HCT116 (cell line): ENCODE data around the gene TLCD3B. TPM values are rescaled to one million over a fixed set of nuclear protein-coding genes. Genes with fewer than 3 reads are reported as not detected.

Source experiments
- ATAC-seq: fragments of 200-7000 bp; cut with Tn5 transposase; 2 replicates; pipeline ENCODE4 v1.9.1; 2020; ENCODE audit warnings: mild to moderate bottlenecking, moderate library complexity
- BruUV-seq: library from RNA; stranded (reverse); fragments of 400-500 nt; replicated peaks from 2 replicates; lab custom pipeline; 2021; lab: Mats Ljungman, UMichigan
- CTCF ChIA-PET: fragments of 300-600 bp; sonication (Branson Sonifier 250); formaldehyde crosslinking; loops from one replicate; lab custom pipeline; 2021; ENCODE audit warnings: antibody characterized with exemption; lab: Charles Lee
- POLR2A ChIA-PET: fragments of 300-600, 350-600 bp; sonication (Branson Sonifier 250); formaldehyde crosslinking; loops from one replicate; lab custom pipeline; 2021; ENCODE audit warnings: antibody characterized with exemption; lab: Charles Lee
- RAD21 ChIA-PET, 2 experiments: fragments of 300-600 bp; sonication (Branson Sonifier 250); formaldehyde crosslinking; loops; one replicate each; lab custom pipeline; 2023; ENCODE audit warnings: low total read pairs in 2 of 2; ENCODE audit not compliant: uncharacterized antibody in 2 of 2, unreplicated experiment in 2 of 2, low non-redundant PET in 1 of 2; lab: Charles Lee
- DNase-seq: peaks from one replicate; pipeline ENCODE4 v3.0.0-alpha.2; 2010; ENCODE audit warnings: low read depth, low spot score
- H2AFZ ChIP-seq: fragments of 200-600 bp; shearing (Covaris generic), sonication (generic); 2 replicates; pipeline ENCODE4 v1.6.1; 2017; ENCODE audit warnings: low read depth, mixed run types, mixed read lengths, antibody characterized with exemption, low read length; ENCODE audit not compliant: poor library complexity, severe bottlenecking
- H3K27ac ChIP-seq: 2 replicates; pipeline ENCODE4 v1.5.1; 2012; ENCODE audit warnings: low read depth, low read length
- H3K27me3 ChIP-seq: fragments of 200-600 bp; sonication (generic); 2 replicates; pipeline ENCODE4 v1.6.1; 2016; ENCODE audit warnings: mixed run types, low read length, mixed read lengths; ENCODE audit not compliant: insufficient read depth
- H3K36me3 ChIP-seq, 2 experiments: fragments of 200-500 bp in 1 of 2; fragments of 200-600 bp in 1 of 2; sonication (Bioruptor generic) in 1 of 2; sonication (generic) in 1 of 2; 2 replicates each; pipeline versions ENCODE4 v1.5.1 to v1.6.1; 2014 to 2016; ENCODE audit warnings: low read length in 2 of 2, inconsistent platforms in 1 of 2, mixed read lengths in 1 of 2, mixed run types in 1 of 2; ENCODE audit not compliant: insufficient read depth in 2 of 2, control insufficient read depth in 1 of 2
- H3K4me1 ChIP-seq, 2 experiments: fragments of 200-600 bp in 1 of 2; sonication (generic) in 1 of 2; 2 replicates each; pipeline versions ENCODE4 v1.5.1 to v1.6.1; 2012 to 2017; ENCODE audit warnings: low read length in 2 of 2, inconsistent platforms in 1 of 2, mild to moderate bottlenecking in 1 of 2, mixed read lengths in 1 of 2, mixed run types in 1 of 2, moderate library complexity in 1 of 2; ENCODE audit not compliant: insufficient read depth in 2 of 2, control insufficient read depth in 1 of 2
- H3K4me2 ChIP-seq: fragments of 200-600 bp; sonication (generic); 2 replicates; pipeline ENCODE4 v1.6.1; 2017; ENCODE audit warnings: mixed run types, low read length, mixed read lengths
- H3K4me3 ChIP-seq, 2 experiments: fragments of 200-600 bp in 1 of 2; sonication (generic) in 1 of 2; replicated peaks in 1 of 2; 2 replicates each; pipeline ENCODE4 v1.5.1; 2011 to 2016; ENCODE audit warnings: low read length in 2 of 2, control low read depth in 1 of 2, low read depth in 1 of 2, mild to moderate bottlenecking in 1 of 2, mixed read lengths in 1 of 2, mixed run types in 1 of 2
- H3K79me2 ChIP-seq: fragments of 200-600 bp; sonication (generic); 2 replicates; pipeline ENCODE4 v1.6.1; 2017; ENCODE audit warnings: mild to moderate bottlenecking, mixed run types, low read length, moderate library complexity, mixed read lengths; ENCODE audit not compliant: insufficient read depth
- H3K9ac ChIP-seq: fragments of 200-600 bp; sonication (generic); 2 replicates; pipeline ENCODE4 v1.6.1; 2016; ENCODE audit warnings: low read length, mixed read lengths
- H3K9me2 ChIP-seq: fragments of 200-600 bp; sonication (generic), shearing (Covaris generic); 2 replicates; pipeline ENCODE4 v1.6.1; 2017; ENCODE audit warnings: mixed run types, mild to moderate bottlenecking, moderate library complexity; ENCODE audit not compliant: insufficient read depth
- H3K9me3 ChIP-seq, 2 experiments: fragments of 200-500 bp in 1 of 2; fragments of 200-600 bp in 1 of 2; sonication (Bioruptor generic) in 1 of 2; sonication (generic) in 1 of 2; 2 replicates each; pipeline ENCODE4 v1.6.1; 2014 to 2017; ENCODE audit warnings: low read length in 2 of 2, mixed read lengths in 2 of 2, inconsistent platforms in 1 of 2, low read depth in 1 of 2, mild to moderate bottlenecking in 1 of 2, mixed run types in 1 of 2, moderate library complexity in 1 of 2; ENCODE audit not compliant: control insufficient read depth in 1 of 2, insufficient read depth in 1 of 2
- H4K20me1 ChIP-seq: fragments of 200-600 bp; sonication (generic), shearing (Covaris generic); 2 replicates; pipeline ENCODE4 v1.6.1; 2017; ENCODE audit warnings: mixed run types, mild to moderate bottlenecking, moderate library complexity; ENCODE audit not compliant: insufficient read depth
- EZH2phosphoT487 ChIP-seq: fragments of 200-600 bp; IDR thresholded peaks from 2 replicates; pipeline ENCODE4 v1.6.1; 2018; ENCODE audit warnings: antibody characterized with exemption, borderline replicate concordance
- POLR2A ChIP-seq: IDR thresholded peaks from 2 replicates; pipeline ENCODE4 v1.7.0; 2011; ENCODE audit warnings: borderline replicate concordance; ENCODE audit not compliant: insufficient read depth, insufficient read length; ENCODE audit errors: extremely low read depth
- TCF7L2 ChIP-seq: IDR thresholded peaks from 2 replicates; pipeline ENCODE4 v1.7.0; 2011; ENCODE audit warnings: borderline replicate concordance, inconsistent platforms; ENCODE audit not compliant: insufficient read depth, insufficient read length; ENCODE audit errors: extremely low read depth
- ZFX ChIP-seq: fragments of 450-650 bp; IDR thresholded peaks from 2 replicates; pipeline ENCODE4 v1.6.1; 2017
- ZNF274 ChIP-seq: fragments of 200-500 bp; sonication (Bioruptor generic); IDR thresholded peaks from 2 replicates; pipeline ENCODE4 v1.6.1; 2014; ENCODE audit warnings: mild to moderate bottlenecking, low read depth, low read length, inconsistent platforms
- intact Hi-C: fragments of 100-400 bp; cut with micrococcal nuclease; formaldehyde crosslinking; loops from 2 replicates; pipeline ENCODE4 v1.10.0; 2022
- total RNA-seq: library from RNA; stranded (reverse); gene quantifications from one replicate; pipeline ENCODE4 v1.2.1, GENCODE V29; 2021; ENCODE audit not compliant: unreplicated experiment
- TF ChIP-seq, protein P1 (sequence below): IDR thresholded peaks from 2 replicates; pipeline ENCODE4 v1.6.1; 2012
- TF ChIP-seq, protein P2 (sequence below): IDR thresholded peaks from 2 replicates; pipeline ENCODE4 v1.6.1; 2011; ENCODE audit warnings: mild to moderate bottlenecking, low read length, moderate library complexity; ENCODE audit not compliant: insufficient replicate concordance; ENCODE audit errors: extremely low read depth
- TF ChIP-seq, protein P3 (sequence below): IDR thresholded peaks from 2 replicates; pipeline ENCODE4 v1.6.1; 2012

TLCD3B gene
- total RNA-seq, 1 experiment from 2014 or later, result 1.0 TPM

DNA sequence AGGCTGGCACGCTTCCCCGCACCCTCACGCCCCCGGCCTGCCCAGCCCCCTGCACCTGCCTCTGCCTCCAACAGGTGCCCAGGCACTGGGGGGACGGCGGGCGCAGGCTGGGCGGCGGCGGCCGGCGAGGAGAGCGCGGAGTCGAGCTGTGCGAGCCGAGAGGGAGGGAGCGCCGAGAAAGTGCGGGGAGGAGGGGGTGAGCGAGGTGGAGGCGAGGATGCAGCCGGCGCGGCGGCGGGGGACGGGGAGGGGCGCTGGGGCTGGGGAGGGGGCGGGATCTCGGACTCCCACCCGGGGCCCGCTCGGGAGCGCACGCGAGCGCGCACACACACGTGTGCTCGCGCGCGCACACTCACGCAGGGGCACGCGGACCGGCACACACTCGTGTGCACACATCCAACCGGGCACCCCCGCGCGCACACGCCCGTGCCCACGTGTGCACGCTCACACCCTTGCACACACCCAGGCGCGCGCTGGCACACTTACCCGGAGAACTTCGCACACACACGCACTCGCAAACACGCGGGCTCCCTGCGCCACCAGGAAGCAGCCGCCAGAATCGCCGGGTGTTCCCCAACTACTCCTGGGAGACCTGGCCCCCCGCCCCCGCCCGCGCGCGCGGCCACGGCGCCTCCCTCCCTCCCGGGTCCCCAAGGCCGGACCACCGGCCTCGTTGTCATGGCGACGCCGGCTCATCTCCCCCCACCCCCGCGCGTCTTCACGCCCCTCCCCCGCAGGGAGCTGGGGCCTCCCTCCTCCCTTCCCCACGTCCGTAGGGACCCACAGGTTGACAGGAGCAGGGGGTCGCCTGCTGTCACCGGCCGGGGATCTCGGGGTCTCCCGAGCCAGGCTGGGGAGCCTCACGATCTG lies 20.0 kb downstream of the TLCD3B start, which contains the start of gene DOC2A:
Gene DOC2A (minus strand): TSS at position 184 of the 870 bp plus-strand sequence. CDS start 805 bp downstream, outside the sequence.
- Histone ChIP-seq H3K4me1 (no peaks in the 10 kb centered on the region), H3K27me3 (no peaks in the 10 kb centered on the region), H3K9me3 (no peaks in the 10 kb centered on the region), H2AFZ (no peak within 1 kb of the TSS), H3K79me2 (no peaks in the 10 kb centered on the region), H3K4me3 (no peak within 1 kb of the TSS), H3K9ac (no peak within 1 kb of the TSS), H3K4me2 (no peak within 1 kb of the TSS), H3K9me2 (no peaks in the 10 kb centered on the region), H4K20me1 (no peaks in the 10 kb centered on the region), H3K27ac (no peak within 1 kb of the TSS), H3K36me3 (no peaks in the 10 kb centered on the region; a peak in 1 of 4 replicates)
- DNase-seq (no peak), ATAC-seq (no peak)
- ChIA-PET CTCF (no interaction called here), POLR2A (no interaction called here), RAD21 (no interaction called here)
- no peak for TF ChIP-seq TCF7L2
- no peak for TF ChIP-seq ZFX
- TF ChIP-seq, protein P1, sequence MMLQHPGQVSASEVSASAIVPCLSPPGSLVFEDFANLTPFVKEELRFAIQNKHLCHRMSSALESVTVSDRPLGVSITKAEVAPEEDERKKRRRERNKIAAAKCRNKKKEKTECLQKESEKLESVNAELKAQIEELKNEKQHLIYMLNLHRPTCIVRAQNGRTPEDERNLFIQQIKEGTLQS, result no peak
- no peak for TF ChIP-seq ZNF274
- TF ChIP-seq POLR2A, result no peak
- intact Hi-C loops, result no loop called here
- BruUV-seq, result no TSS peak

DNA sequence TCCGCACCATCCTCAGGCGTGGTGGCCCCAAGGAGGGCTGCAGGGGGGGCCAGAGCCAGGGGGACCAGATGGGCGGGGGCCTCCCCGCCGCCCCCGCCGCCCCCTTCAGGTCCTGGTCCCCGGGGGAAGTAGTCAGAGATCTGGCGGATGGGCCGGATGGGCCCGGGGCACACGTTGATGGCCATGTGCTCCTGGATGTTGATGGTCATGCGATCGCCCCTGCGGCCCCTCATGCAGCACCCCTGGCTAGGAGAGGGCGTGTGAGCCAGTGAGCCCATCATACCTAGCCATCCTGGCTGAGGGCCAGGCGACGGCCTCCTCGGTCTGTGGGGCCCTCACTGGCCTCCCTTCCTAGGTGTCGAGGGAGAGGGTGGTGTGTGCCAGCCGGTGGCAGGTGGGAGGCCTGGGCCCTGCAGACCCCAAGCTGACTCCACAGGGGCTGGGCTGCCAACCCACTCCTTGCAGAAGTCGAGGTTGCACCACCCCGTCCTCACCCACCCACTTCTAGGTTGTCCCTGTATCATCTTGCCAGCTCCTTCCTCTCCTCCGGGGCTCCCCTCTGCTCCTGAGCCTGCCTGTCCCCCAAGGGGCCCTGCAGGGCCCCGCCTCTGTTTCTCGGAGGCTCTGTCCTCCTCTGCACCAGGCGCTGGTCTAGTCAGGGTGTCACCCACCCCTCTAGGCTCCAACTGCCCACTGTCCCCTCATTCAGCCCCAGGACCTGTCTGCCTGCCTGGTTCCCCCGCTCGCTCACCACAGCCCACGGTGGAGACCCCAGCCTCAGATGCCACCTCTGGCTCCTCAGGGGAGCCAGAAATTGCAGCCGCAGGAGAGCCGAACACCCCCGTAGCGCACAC lies 20.9 kb downstream of the TLCD3B start:
- ATAC-seq, result 0 out of 2 replicates have a peak, but pooled peaks have one; percentile 13
- Histone ChIP-seq H3K4me1 (no peaks in the 10 kb centered on the region), H3K27ac (no peak overlapping the region), H3K4me2 (no peak overlapping the region), H3K27me3 (no peaks in the 10 kb centered on the region), H4K20me1 (no peaks in the 10 kb centered on the region), H3K9me3 (no peaks in the 10 kb centered on the region), H3K79me2 (no peaks in the 10 kb centered on the region), H3K4me3 (no peak overlapping the region), H3K36me3 (peaks cover 0 to 4% of the 10 kb centered on the region in 2 experiments; a peak in 2 of 4 replicates), H2AFZ (no peak overlapping the region), H3K9me2 (no peaks in the 10 kb centered on the region), H3K9ac (no peak overlapping the region)
- ChIA-PET POLR2A (interaction anchor here (0.6 kb wide), 1 partner anchor 14 kb away, joined by 3 read pairs; no protein-coding TSS in a partner anchor), RAD21 (no interaction called here), CTCF (no interaction called here)
- no peak for DNase-seq
- no TSS peak for BruUV-seq
- intact Hi-C loops, result no loop called here
- TF ChIP-seq EZH2phosphoT487, result no peak
- TF ChIP-seq, protein P2, sequence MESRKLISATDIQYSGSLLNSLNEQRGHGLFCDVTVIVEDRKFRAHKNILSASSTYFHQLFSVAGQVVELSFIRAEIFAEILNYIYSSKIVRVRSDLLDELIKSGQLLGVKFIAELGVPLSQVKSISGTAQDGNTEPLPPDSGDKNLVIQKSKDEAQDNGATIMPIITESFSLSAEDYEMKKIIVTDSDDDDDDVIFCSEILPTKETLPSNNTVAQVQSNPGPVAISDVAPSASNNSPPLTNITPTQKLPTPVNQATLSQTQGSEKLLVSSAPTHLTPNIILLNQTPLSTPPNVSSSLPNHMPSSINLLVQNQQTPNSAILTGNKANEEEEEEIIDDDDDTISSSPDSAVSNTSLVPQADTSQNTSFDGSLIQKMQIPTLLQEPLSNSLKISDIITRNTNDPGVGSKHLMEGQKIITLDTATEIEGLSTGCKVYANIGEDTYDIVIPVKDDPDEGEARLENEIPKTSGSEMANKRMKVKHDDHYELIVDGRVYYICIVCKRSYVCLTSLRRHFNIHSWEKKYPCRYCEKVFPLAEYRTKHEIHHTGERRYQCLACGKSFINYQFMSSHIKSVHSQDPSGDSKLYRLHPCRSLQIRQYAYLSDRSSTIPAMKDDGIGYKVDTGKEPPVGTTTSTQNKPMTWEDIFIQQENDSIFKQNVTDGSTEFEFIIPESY, result no peak
- no peak for TF ChIP-seq ZFX
- TF ChIP-seq, protein P3, sequence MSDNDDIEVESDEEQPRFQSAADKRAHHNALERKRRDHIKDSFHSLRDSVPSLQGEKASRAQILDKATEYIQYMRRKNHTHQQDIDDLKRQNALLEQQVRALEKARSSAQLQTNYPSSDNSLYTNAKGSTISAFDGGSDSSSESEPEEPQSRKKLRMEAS, result no peak
- no peak for TF ChIP-seq POLR2A
- no peak for TF ChIP-seq TCF7L2
